ENCODE measurements around the gene AGAP1. TPM values are rescaled to one million over a fixed set of nuclear protein-coding genes. Genes with fewer than 3 reads are reported as not detected.

The AGAP1 gene
- total and polyA plus RNA-seq, 11 donors = 5.9 to 21.6 (median 18.9) TPM

DNA sequence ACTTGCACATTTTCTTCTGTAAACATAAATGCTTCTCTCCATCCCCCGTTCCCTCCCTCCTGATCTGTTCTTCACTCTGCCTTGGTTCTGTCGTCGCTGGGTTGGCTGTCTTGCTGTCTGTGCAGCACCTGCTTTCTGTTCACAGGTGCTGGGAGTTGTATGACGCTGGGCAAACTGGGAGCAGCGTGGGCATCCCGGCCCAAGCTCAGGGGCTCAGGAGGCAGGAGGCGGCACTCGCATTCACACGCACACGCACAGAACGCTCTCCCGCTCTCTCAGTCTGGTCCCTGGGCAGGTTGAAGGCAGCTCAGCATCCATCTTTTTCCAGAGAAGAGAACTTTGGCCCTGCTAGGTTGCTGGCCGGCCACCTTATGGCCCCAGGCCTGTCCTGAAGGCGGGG lies 618.6 kb downstream of the AGAP1 start:
- intact Hi-C loops (cut with DNase I) = no loop called here
- 84 to 94% (median 91%) methylated on average over 14 of the region's 14 CpGs for WGBS, 4 donors
- DNase-seq (no peak), ATAC-seq (no peak)
- Histone ChIP-seq H3K36me3 (no peaks in the 10 kb centered on the region), H3K9me3 (no peaks in the 10 kb centered on the region), H3K4me1 (peaks cover 0 to 8% (median 0%) of the 10 kb centered on the region in 12 donors), H3K4me3 (no peak overlapping the region), H3K27me3 (no peaks in the 10 kb centered on the region), H3K27ac (no peak overlapping the region)
- no peak for TF ChIP-seq POLR2A (IDR thresholded peaks at IDR 0.05)
- TF ChIP-seq, protein P1, sequence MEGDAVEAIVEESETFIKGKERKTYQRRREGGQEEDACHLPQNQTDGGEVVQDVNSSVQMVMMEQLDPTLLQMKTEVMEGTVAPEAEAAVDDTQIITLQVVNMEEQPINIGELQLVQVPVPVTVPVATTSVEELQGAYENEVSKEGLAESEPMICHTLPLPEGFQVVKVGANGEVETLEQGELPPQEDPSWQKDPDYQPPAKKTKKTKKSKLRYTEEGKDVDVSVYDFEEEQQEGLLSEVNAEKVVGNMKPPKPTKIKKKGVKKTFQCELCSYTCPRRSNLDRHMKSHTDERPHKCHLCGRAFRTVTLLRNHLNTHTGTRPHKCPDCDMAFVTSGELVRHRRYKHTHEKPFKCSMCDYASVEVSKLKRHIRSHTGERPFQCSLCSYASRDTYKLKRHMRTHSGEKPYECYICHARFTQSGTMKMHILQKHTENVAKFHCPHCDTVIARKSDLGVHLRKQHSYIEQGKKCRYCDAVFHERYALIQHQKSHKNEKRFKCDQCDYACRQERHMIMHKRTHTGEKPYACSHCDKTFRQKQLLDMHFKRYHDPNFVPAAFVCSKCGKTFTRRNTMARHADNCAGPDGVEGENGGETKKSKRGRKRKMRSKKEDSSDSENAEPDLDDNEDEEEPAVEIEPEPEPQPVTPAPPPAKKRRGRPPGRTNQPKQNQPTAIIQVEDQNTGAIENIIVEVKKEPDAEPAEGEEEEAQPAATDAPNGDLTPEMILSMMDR (IDR thresholded peaks at IDR 0.05) = no peak

DNA sequence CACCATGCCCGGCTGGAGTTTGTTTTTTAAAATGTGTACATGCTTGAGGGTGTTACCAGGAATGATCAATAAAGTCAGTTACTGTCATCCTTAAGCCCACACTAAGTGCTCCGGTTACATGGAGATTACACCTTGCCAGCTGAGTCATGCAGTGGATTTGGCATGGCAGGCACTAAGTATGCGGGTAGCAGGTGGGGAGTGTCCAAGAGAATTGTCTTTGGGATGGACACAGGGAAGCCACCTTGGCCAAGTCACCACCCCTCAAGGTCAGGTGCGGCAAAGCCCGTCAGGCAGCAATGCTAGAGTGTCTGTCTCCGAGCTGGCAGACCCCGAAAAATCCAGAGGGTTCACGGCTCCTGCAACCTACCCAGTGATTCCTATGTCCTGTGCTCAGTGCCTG lies 619.6 kb downstream of the AGAP1 start:
- no peak overlapping the region for H3K4me3 ChIP-seq
- 95 to 100% (median 98%) methylated on average over 8 of the region's 8 CpGs for WGBS, 4 donors
- H3K4me1 ChIP-seq = peaks cover 0 to 7% (median 0%) of the 10 kb centered on the region in 12 donors
- intact Hi-C loops (cut with DNase I) = no loop called here
- peak in 1 of 5 donors; percentile 23 for DNase-seq
- no peak for ATAC-seq
- no peaks in the 10 kb centered on the region for H3K36me3 ChIP-seq
- no peaks in the 10 kb centered on the region for H3K9me3 ChIP-seq
- no peak overlapping the region for H3K27ac ChIP-seq
- no peaks in the 10 kb centered on the region for H3K27me3 ChIP-seq
- TF ChIP-seq, protein P1 (IDR thresholded peaks at IDR 0.05) = no peak
- no peak for TF ChIP-seq POLR2A (IDR thresholded peaks at IDR 0.05)

DNA sequence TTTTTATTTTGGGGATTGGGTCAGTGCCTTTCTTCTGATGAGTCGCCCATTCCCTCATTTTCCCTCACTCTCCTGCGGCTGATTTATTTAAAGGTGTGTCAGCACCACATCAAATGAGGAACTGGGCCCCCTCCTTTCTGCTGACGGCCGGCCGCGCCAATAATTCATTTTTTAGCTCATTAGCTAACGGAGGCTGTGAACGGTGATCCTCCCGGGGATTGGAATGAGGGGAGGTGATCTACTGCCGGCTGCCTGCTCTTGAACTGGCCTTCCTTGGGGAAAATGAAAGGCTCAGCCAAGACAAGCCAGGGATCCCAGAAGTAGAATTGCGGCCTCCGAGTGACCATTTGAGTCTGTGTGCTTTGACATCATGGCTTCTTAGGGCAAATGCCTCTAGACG lies 620.1 kb downstream of the AGAP1 start:
- intact Hi-C loops (cut with DNase I) = no loop called here
- WGBS, 4 donors = 90 to 94% (median 91%) methylated on average over 13 of the region's 13 CpGs

DNA sequence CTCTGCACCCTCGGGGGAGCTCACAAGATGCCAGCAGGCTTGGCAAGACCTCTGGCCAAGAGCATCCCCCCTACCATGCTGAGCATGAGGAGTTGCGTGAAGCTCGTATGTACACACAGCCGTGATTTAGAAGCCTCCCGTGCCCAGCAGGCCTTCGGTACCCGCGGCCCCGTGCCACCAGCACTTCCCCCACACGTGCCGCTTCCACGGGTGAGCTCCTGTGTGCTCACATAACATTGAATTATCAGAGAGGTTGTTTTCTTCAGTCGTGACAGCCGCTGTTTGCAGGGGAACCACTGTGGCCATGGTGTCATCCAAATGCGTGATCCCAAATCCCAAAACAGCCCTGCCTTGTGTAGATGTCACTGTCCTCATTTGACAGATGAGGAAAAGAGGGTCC lies 621.1 kb downstream of the AGAP1 start:
- Histone ChIP-seq H3K36me3 (peaks cover 0 to under 1% (median 0%) of the 10 kb centered on the region in 9 donors), H3K9me3 (no peaks in the 10 kb centered on the region), H3K4me1 (no peaks in the 10 kb centered on the region), H3K27ac (no peak overlapping the region), H3K4me3 (no peak overlapping the region), H3K27me3 (no peaks in the 10 kb centered on the region)
- WGBS, 4 donors = 92 to 96% (median 93%) methylated on average over 15 of the region's 15 CpGs
- TF ChIP-seq POLR2A (IDR thresholded peaks at IDR 0.05) = no peak
- TF ChIP-seq, protein P1 (IDR thresholded peaks at IDR 0.05) = no peak
- ATAC-seq (no peak), DNase-seq (no peak)
- intact Hi-C loops (cut with DNase I) = no loop called here

More for the DNA sequence above, 620.1 kb downstream of the AGAP1 start:
- peak in 1 of 5 donors; percentile 27 for DNase-seq
- H3K4me3 ChIP-seq = no peak overlapping the region
- H3K9me3 ChIP-seq = no peaks in the 10 kb centered on the region
- H3K27ac ChIP-seq = no peak overlapping the region
- H3K4me1 ChIP-seq = peaks cover 0 to 2% (median 0%) of the 10 kb centered on the region in 12 donors
- ATAC-seq = no peak
- H3K36me3 ChIP-seq = no peaks in the 10 kb centered on the region
- TF ChIP-seq, protein P1 (IDR thresholded peaks at IDR 0.05) = no peak
- no peak for TF ChIP-seq POLR2A (IDR thresholded peaks at IDR 0.05)
- no peaks in the 10 kb centered on the region for H3K27me3 ChIP-seq

Data from heart left ventricle (tissue), 16 donors.